Measurements from ENCODE around the gene ARHGEF10L.

ARHGEF10L gene

DNA sequence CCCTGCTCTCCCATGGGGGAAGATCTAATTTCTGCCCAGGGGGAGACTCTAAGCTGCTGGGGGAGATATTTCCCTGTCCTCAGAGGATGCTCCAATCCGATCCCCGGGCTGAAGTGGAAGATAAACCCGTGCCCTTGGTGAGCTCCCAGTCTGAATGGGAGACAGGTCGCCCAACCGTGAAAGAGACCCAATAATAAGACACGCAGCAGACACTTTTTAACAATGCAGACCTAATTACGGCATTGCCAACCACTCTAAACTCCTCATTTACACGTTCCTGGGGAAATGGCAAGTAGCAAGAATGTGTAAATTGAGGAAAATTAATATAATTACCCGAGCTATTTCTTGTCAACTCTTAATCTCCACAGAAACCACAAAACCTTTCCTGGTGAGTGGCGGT, 166.9 kb downstream of the ARHGEF10L start:
- TF ChIP-seq, protein P1, sequence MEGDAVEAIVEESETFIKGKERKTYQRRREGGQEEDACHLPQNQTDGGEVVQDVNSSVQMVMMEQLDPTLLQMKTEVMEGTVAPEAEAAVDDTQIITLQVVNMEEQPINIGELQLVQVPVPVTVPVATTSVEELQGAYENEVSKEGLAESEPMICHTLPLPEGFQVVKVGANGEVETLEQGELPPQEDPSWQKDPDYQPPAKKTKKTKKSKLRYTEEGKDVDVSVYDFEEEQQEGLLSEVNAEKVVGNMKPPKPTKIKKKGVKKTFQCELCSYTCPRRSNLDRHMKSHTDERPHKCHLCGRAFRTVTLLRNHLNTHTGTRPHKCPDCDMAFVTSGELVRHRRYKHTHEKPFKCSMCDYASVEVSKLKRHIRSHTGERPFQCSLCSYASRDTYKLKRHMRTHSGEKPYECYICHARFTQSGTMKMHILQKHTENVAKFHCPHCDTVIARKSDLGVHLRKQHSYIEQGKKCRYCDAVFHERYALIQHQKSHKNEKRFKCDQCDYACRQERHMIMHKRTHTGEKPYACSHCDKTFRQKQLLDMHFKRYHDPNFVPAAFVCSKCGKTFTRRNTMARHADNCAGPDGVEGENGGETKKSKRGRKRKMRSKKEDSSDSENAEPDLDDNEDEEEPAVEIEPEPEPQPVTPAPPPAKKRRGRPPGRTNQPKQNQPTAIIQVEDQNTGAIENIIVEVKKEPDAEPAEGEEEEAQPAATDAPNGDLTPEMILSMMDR (conservative IDR thresholded peaks at IDR 0.05; ENCODE audit: low read depth), result no peak
- ChIA-PET CTCF (interaction anchor here (0.6 kb wide), 2 partner anchors 17 to 678 kb away, joined by 3 to 8 read pairs; no protein-coding TSS in a partner anchor), POLR2A (ENCODE audit: low non-redundant PET) (no interaction called here)
- H3K27ac ChIP-seq, result no peak overlapping the region
- no peak for DNase-seq (ENCODE audit: low spot score)

- no peak for DNase-seq (ENCODE audit: low spot score)
- H3K27ac ChIP-seq, result no peak overlapping the region
- POLR2A ChIA-PET (ENCODE audit: low non-redundant PET), result no interaction called here
- TF ChIP-seq, protein P1 (conservative IDR thresholded peaks at IDR 0.05; ENCODE audit: low read depth), result no peak
- CTCF ChIA-PET, result no interaction called here
Measured at GRCh38 chr1:17709981-17710380, 170.5 kb downstream of the ARHGEF10L start.

GRCh38 chr1:17710889-17711576, 171.5 kb downstream of the ARHGEF10L start:
- no peak overlapping the region for H3K27ac ChIP-seq
- ChIA-PET CTCF (no interaction called here), POLR2A (ENCODE audit: low non-redundant PET) (no interaction called here)
- no peak for DNase-seq (ENCODE audit: low spot score)
- TF ChIP-seq, protein P1 (conservative IDR thresholded peaks at IDR 0.05; ENCODE audit: low read depth), result no peak

DNA sequence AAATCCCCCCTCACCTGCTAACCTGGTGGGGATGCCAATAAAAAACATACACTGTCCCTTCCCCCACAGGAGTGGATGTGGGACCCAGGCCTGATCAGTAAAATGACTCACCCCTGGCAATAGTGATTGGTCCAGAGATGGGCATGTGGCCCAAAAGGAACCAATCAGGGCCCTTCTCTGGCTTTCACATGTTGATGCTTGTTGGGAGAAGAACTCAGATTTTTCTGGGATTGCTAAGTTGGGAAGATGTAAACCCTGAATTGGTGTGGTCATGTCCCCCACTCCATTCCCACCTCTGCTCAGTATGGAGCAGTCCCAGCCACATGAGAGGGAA, 172.0 kb downstream of the ARHGEF10L start:
- peak; percentile 53 for DNase-seq (ENCODE audit: low spot score)
- TF ChIP-seq, protein P1 (conservative IDR thresholded peaks at IDR 0.05; ENCODE audit: low read depth), result no peak
- CTCF ChIA-PET, result no interaction called here
- POLR2A ChIA-PET (ENCODE audit: low non-redundant PET), result no interaction called here
- no peak overlapping the region for H3K27ac ChIP-seq

DNA sequence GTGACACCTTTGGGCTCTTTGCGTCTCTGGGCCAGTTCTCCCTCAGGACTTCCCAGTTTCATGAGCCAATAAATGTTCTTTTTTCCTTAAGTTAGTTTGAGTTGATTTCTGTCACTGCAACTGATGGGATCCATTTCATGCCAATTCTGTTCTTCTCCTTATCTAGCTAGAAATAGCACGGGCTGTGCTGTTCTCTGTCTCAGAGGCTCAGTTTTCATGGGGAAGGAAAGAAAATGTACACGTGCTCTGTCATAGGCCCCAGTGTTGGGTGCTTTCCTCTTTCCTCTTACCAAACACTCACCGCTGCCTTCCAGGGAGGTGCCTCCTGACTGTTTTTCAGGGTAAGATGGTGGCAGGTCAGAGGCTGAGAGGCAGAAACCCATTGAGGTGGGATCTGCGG, 172.4 kb downstream of the ARHGEF10L start:
- no peak overlapping the region for H3K27ac ChIP-seq
- POLR2A ChIA-PET (ENCODE audit: low non-redundant PET), result no interaction called here
- DNase-seq (ENCODE audit: low spot score), result no peak
- CTCF ChIA-PET, result no interaction called here
- TF ChIP-seq, protein P1 (conservative IDR thresholded peaks at IDR 0.05; ENCODE audit: low read depth), result no peak

DNA sequence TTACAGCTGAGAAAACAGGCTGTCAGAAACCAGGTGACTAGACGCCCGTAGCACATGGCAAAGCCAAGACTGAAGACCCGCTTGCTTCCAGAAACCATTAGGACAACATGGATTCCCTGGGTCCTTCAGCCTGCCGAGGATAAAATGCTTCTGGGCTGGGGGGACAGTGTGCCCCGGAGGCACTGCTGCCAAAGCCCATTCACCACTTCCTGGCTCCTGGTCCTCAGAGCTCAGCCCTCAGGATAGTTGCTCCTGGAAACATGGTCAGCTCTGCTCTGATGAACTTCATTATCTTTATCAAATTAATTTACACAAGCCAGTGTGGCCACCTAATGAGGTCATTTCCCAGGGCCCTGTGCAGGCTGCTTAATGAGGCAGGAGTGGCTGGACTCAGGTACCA, 174.5 kb downstream of the ARHGEF10L start:
- no peak for DNase-seq (ENCODE audit: low spot score)
- TF ChIP-seq, protein P1 (conservative IDR thresholded peaks at IDR 0.05; ENCODE audit: low read depth), result no peak
- CTCF ChIA-PET, result no interaction called here
- H3K27ac ChIP-seq, result no peak overlapping the region
- POLR2A ChIA-PET (ENCODE audit: low non-redundant PET), result no interaction called here
